Medulla oblongata (tissue), 1 donor: Measurements from ENCODE around the gene PYDC2.

ENCODE experiments used
- DNase-seq: peaks from one replicate; pipeline ENCODE4 v3.0.0-alpha.2; 2015; ENCODE audit errors: extremely low spot score

The PYDC2 gene

GRCh38 chr3:191461113-191461595 is at the start of gene PYDC2:
TSS of gene PYDC2 (plus strand) at chr3:191461163. CDS start at chr3:191461163, 0 bp downstream.
- no peak for DNase-seq

GRCh38 chr3:191412759-191413158 is 48.2 kb upstream of the PYDC2 start:
- no peak for DNase-seq

- DNase-seq, result no peak
Measured at GRCh38 chr3:191414286-191414685, 46.7 kb upstream of the PYDC2 start.

- DNase-seq, result no peak
Measured at GRCh38 chr3:191414732-191415131, 46.2 kb upstream of the PYDC2 start.

GRCh38 chr3:191415566-191415965 is 45.4 kb upstream of the PYDC2 start:
- DNase-seq, result no peak

- no peak for DNase-seq
Measured at GRCh38 chr3:191417457-191417729, 43.6 kb upstream of the PYDC2 start.

- no peak for DNase-seq
Measured at GRCh38 chr3:191420771-191421170, 40.2 kb upstream of the PYDC2 start.

GRCh38 chr3:191424881-191425280 is 36.1 kb upstream of the PYDC2 start:
- no peak for DNase-seq

GRCh38 chr3:191425322-191425734 is 35.6 kb upstream of the PYDC2 start:
- no peak for DNase-seq

GRCh38 chr3:191426311-191426710 is 34.7 kb upstream of the PYDC2 start:
- DNase-seq, result no peak

GRCh38 chr3:191428177-191428576 is 32.8 kb upstream of the PYDC2 start:
- no peak for DNase-seq

GRCh38 chr3:191430103-191430502 is 30.9 kb upstream of the PYDC2 start:
- DNase-seq, result no peak

- DNase-seq, result no peak
Measured at GRCh38 chr3:191431160-191431822, 29.7 kb upstream of the PYDC2 start.

GRCh38 chr3:191432162-191432561 is 28.8 kb upstream of the PYDC2 start:
- no peak for DNase-seq

- DNase-seq, result no peak
Measured at GRCh38 chr3:191434024-191434423, 26.9 kb upstream of the PYDC2 start.

GRCh38 chr3:191435981-191436380 is 25.0 kb upstream of the PYDC2 start:
- no peak for DNase-seq

- no peak for DNase-seq
Measured at GRCh38 chr3:191438150-191438814, 22.7 kb upstream of the PYDC2 start.

GRCh38 chr3:191440532-191440931 is 20.4 kb upstream of the PYDC2 start:
- no peak for DNase-seq

- no peak for DNase-seq
Measured at GRCh38 chr3:191441687-191442086, 19.3 kb upstream of the PYDC2 start.

GRCh38 chr3:191444569-191444968 is 16.4 kb upstream of the PYDC2 start:
- DNase-seq, result no peak

GRCh38 chr3:191449256-191449655 is 11.7 kb upstream of the PYDC2 start:
- no peak for DNase-seq

GRCh38 chr3:191455257-191455952 is 5.6 kb upstream of the PYDC2 start:
- DNase-seq, result no peak

- DNase-seq, result no peak
Measured at GRCh38 chr3:191460360-191460759, 603 bp upstream of the PYDC2 start.
